ENCODE data around the gene CCKAR. TPM values are rescaled to one million over a fixed set of nuclear protein-coding genes. Genes with fewer than 3 reads are reported as not detected.

The CCKAR gene
- total RNA-seq, 2 donors from 2014 or later, result 1.0 TPM; not detected in 1

- Histone ChIP-seq H3K36me3 (replicated peaks in 1 of 2; ENCODE audit: insufficient read depth in 1 of 2, low read depth in 2 of 2) (no peaks in the 10 kb centered on the region), H3K27ac (no peak overlapping the region), H3K4me1 (no peaks in the 10 kb centered on the region), H3K9me3 (no peaks in the 10 kb centered on the region), H3K4me3 (no peak overlapping the region), H3K27me3 (no peaks in the 10 kb centered on the region)
- ATAC-seq, result no peak
- 82 to 89% methylated on average over 7 of the region's 7 CpGs for WGBS, 2 donors
- no peak for DNase-seq
- intact Hi-C loops (cut with DNase I), result no loop called here
- TF ChIP-seq POLR2A (IDR thresholded peaks at IDR 0.05), result no peak
- no peak for TF ChIP-seq CTCF (IDR thresholded peaks at IDR 0.05)
Measured at GRCh38 chr4:26520728-26521450, 30.6 kb upstream of the CCKAR start.

- Histone ChIP-seq H3K36me3 (replicated peaks in 1 of 2; ENCODE audit: insufficient read depth in 1 of 2, low read depth in 2 of 2) (no peaks in the 10 kb centered on the region), H3K4me3 (no peak overlapping the region), H3K27ac (no peak overlapping the region), H3K4me1 (no peaks in the 10 kb centered on the region), H3K9me3 (no peaks in the 10 kb centered on the region), H3K27me3 (no peaks in the 10 kb centered on the region)
- intact Hi-C loops (cut with DNase I), result no loop called here
- no peak for DNase-seq
- no peak for ATAC-seq
- WGBS, 2 donors, result 81 to 88% methylated on average over 2 of the region's 2 CpGs
- TF ChIP-seq CTCF (IDR thresholded peaks at IDR 0.05) (no peak), POLR2A (IDR thresholded peaks at IDR 0.05) (no peak)
Measured at GRCh38 chr4:26515936-26516335, 25.7 kb upstream of the CCKAR start.

- intact Hi-C loops (cut with DNase I), result no loop called here
- H3K27ac ChIP-seq, result no peak overlapping the region
- H3K4me1 ChIP-seq, result no peaks in the 10 kb centered on the region
- H3K36me3 ChIP-seq (replicated peaks in 1 of 2; ENCODE audit: insufficient read depth in 1 of 2, low read depth in 2 of 2), result no peaks in the 10 kb centered on the region
- 55 to 60% methylated on average over 4 of the region's 4 CpGs for WGBS, 2 donors
- no peak overlapping the region for H3K4me3 ChIP-seq
- no peak for DNase-seq
- no peak for ATAC-seq
- no peaks in the 10 kb centered on the region for H3K27me3 ChIP-seq
- TF ChIP-seq CTCF (IDR thresholded peaks at IDR 0.05) (no peak), POLR2A (IDR thresholded peaks at IDR 0.05) (no peak)
- peaks cover 0 to 3% (median 0%) of the 10 kb centered on the region in 3 donors for H3K9me3 ChIP-seq
Measured at GRCh38 chr4:26510334-26510964, 20.2 kb upstream of the CCKAR start.

- Histone ChIP-seq H3K27me3 (no peaks in the 10 kb centered on the region), H3K36me3 (replicated peaks in 1 of 2; ENCODE audit: insufficient read depth in 1 of 2, low read depth in 2 of 2) (no peaks in the 10 kb centered on the region), H3K9me3 (peaks cover 0 to 3% (median 0%) of the 10 kb centered on the region in 3 donors), H3K27ac (no peak overlapping the region), H3K4me1 (no peaks in the 10 kb centered on the region), H3K4me3 (no peak overlapping the region)
- 72 to 73% methylated on average over 8 of the region's 8 CpGs for WGBS, 2 donors
- intact Hi-C loops (cut with DNase I), result no loop called here
- DNase-seq (no peak), ATAC-seq (no peak)
- TF ChIP-seq POLR2A (IDR thresholded peaks at IDR 0.05), result no peak
- TF ChIP-seq CTCF (IDR thresholded peaks at IDR 0.05), result no peak
Measured at GRCh38 chr4:26509681-26510333, 19.5 kb upstream of the CCKAR start.

All from body of pancreas (tissue), 4 donors.